GM18868 (cell line): ENCODE results near the gene PLXNA1.

Experiments
- ATAC-seq: cut with Tn5 transposase; IDR thresholded peaks from one replicate; pipeline ENCODE4 v1.9.1; 2021; ENCODE audit warnings: mild to moderate bottlenecking, moderate library complexity; ENCODE audit not compliant: unreplicated experiment

Gene PLXNA1

DNA sequence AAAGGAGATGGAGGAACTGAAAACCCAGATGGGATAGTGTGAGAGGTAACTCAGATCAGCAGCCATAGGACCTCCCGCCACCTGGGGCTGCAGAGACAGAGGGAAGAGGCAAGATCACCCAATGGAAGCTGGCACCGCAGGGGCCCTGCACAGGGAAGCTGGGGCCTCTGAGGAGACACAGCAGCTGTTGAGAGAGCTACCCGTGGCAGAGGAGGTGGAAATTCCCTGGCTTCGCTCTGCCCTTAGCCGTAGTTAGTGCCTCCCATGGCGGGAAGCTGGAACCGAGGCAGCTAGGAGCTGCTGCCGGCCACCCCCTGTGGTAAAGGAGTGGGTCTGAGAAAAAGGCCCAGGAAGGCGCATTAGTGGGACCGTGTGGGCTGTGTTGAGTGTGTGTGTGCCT, 18.0 kb upstream of the PLXNA1 start:
- ATAC-seq = no peak

DNA sequence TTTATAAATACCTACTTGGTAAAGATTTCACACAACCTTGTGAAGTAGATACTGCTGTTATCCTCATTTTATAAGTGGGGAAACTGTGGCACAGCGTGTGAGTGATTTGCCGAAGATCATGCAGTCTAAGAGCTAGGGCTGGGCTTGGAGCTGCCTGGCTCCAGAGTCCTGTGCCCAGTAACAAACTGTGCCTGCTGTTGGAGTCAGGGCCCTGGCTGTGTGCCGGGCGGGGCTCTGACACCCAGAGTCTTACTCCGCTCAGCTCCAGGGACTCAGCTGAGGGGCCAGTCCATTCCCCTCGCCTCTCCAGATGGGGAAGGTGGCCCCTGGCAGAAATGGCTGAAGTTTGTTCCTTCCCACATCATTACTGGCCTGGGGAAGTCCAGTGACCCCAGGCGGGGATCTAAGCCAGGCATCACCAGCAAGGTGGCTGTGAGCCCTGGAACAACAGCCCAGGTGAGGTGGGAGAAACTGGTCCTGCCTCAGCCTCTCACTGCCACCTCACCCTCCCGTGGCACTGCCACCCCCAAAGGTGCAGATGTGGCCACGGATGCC, 17.3 kb upstream of the PLXNA1 start:
- ATAC-seq = no peak

DNA sequence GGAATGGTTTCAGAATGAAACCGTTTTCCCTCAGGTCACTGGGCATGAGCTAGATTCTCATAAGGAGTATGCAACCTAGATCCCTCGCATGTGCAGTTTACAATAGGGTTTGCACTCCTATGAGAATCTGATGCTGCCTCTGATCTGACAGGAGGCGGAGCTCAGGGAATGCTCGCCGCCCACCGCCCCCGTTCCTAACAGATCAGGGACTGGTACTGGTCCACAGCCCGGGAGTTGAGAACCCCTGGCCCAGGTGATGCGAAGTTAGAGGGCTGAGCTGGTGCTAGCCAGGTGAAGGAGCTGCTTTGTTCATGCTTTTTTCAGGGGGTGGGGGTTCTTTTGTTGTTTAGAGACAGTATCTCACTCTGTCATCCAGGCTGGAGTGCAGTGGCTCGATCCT, 15.5 kb upstream of the PLXNA1 start:
- no peak for ATAC-seq

DNA sequence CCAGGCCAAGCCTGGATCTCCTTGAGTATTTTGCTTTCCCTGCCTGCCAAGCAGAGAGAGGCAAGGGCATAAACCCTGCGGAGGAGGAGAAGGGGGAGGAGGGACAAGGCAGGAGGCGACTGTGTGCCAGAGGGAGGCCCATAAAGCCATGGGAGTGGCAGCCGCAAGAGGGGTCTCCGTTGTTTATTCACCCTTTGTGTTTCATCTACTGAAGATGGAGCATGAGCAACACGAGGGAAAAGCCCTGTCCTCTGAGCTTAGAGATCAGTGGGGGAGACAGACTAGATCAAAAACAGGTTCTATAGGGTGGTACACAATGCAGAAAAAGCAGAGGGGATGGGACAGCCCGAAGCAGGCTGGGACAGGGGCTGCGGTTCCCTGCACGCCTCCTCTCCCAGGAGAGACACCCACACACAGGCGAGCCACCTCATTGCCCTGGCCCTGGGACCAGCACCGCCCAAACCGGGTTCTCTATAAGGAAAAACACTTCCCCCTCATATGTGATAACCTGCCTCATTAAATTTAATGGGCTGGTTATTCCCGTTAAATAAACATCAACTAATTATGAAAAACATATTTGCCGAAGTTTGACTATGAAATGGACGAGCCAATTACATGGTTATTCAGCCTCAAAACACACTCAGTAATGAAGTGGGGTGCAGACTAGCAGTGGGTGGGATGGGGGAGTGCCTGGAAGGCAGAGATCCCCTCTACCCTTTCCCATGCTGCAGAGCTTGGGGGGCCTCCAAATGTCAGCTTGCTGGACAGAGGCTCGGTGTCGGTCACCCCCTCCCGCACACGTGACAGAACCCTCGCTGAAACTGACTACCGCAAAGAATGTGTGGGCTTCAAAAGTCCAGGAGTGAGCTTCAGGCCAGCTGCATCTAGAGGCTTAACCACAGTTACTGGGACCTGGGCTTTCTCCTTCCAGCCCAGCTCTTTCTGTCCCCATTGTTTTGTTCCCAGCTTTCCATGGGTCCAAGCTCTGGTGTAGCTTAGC, 14.2 kb upstream of the PLXNA1 start:
- ATAC-seq = no peak

DNA sequence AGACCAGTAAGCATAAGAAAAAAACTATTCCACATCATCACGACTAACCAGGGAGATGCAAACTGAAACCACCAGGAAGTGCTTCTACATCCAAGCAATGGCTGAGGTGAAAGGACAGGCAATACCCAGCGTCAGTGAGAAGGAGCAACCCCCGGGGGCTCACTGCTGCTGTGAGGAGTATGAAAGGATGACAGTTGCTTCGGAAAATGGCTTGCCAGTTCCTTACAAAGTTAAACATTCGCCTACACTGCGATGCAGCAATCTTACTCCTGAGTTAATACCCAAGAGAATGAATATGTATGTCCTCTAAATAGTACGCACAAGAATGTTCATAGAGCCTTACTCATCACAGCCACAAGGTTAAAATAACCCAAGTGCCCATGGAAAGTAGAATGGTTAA, 13.3 kb upstream of the PLXNA1 start:
- no peak for ATAC-seq

DNA sequence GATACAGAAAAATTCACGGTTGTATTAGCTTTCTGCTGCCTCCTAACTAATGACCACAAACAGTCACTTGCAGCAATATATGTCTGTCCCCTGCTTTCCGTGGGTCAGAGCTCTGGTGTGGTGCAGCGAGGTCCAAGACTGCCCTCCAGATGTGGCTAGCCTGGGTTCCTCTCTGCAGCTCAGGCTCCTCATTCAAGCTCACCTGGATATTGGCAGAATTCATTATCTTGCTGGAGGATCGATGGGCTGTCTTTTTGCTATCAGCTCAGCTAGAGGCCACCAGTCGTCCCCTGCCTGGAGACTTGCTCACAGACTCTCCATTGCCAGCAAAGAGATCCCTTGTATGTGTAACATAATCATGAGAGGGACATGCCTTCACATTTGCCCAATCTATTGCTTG, 12.8 kb upstream of the PLXNA1 start:
- no peak for ATAC-seq

DNA sequence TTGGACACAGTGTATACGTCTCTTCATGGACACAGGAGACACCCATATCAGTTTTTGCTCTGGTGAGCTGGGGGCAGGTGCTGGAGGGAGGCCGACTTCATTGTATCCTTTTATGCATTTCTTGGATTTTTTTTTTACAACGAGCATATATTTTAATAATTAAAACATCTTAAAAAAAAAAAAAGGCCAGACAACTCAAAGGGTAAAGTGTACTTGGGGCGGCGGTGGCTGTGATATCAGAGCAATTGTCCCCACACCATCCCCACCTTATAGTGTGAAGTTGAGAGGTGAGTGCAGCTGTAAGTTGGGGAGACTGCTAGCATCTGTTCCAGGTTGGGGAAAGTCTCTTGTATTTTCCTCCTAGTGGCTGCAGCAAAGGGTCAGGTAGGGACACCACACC, 12.0 kb upstream of the PLXNA1 start:
- ATAC-seq = no peak

DNA sequence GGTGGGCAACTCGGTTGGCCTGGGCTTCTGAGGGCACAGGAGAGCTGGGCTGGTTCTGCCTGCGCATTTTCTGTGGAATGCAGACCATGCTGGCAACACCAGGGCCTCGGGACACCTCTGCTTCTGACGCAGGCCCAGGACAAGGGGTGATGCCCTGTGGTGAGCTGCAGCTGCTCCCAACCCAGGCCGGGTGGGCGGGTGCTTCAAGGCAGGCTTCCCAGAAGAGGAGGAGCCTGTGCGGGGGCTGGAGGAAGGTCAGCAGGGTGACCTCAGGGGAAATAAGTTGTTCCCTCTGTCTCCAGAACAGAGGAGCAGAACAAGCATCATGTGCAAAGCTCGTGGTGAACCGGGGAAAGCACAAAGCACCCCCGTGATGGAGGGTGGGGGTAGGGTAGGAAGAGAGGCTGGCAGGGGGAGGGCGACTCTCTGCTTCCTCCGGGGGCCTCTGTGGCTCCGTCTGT, 11.0 kb upstream of the PLXNA1 start:
- no peak for ATAC-seq

DNA sequence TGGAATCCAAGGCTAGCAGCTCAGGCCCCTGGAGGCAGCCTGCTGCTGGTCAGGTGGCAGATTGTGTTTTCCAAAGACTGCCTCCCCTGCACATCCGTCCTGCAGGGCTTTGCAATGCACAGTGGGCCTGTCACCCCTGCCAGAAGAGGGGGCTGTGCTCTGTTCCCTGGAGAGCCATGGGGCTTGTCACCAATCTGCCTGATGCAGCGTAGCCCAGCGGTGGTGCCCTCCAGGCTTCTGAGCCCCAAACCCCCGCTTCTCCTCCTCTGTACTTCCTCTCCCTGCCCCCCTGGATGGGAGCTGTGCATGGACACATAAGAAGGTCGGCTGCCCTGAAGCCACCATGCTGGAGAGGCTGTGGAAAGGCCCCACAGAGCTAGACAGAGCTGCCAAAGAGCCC, 10.0 kb upstream of the PLXNA1 start:
- no peak for ATAC-seq

DNA sequence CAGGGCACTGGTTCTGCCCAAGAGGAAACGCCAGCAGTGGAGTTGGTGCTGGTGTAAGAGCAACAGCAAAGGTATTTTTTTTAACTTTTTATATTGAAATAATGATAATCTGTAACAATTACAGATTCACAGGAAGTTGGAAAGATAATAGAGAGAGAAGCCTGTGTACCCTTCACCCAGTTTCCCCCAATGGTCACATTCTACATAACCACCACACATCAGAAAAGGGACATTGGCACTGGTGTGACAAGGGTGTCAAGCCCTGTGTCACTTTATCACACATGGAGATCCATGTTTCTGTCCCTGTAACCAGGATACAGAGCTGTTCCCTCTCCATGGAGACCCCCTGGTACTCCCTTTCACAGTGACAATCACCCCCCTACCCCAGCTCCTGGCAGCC, 9.1 kb upstream of the PLXNA1 start:
- no peak for ATAC-seq

DNA sequence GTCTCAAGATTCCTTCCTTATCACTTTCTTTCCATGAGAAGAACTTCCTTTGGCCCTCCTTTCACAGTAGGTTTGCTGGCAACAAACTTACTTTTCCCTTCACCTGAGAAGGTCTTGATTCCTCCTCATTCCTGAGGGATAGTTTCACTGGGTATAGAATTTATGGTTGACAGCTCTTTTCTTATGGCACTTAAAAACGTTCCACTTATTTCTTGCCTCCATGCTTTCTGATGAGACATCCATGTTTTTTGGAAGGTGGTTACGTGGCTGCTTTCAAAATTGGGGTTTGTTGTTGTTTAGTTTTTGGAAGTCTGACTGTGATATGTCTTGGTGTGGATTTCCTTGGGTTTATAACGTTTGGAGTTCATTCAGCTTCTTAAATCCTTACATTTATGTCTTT, 8.2 kb upstream of the PLXNA1 start:
- no peak for ATAC-seq

DNA sequence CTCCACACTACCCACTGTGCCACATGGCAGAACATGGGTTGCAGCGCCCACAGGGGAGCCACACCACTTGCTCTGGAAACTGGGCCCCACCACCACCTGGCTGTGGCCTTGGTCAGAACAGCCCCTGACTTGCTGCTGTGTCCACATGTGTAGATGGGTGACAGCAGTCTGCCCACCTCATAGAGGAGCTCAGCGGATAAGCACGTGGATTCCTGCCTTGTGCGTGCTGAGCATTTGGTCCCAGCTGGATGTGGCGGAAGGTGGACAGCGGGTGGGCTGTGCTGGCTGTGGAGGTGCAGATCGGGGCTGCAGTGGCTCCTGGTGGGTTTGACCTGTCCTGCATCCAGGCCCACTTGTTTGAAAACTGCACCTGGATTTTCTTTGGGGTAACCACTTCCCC, 6.0 kb upstream of the PLXNA1 start:
- no peak for ATAC-seq

DNA sequence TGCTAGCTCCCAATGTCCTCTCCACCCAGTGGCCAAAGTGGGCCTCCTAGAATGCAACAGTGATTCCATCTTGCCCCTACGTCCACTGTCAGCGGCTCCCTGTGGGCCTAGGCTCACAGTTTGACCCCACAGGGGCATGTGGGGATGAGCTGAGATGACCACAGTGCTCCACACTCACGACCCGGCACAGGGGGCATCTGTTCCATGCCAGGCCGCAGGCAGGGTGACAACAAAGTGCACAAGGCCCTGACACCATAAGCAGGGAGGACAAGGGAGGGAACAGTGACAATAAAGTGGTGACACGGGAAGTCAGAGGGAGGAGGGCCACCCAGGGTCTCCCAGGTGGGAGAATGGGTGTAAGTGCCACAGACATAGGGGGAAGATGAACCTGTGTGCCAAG, 5.1 kb upstream of the PLXNA1 start:
- ATAC-seq = no peak

DNA sequence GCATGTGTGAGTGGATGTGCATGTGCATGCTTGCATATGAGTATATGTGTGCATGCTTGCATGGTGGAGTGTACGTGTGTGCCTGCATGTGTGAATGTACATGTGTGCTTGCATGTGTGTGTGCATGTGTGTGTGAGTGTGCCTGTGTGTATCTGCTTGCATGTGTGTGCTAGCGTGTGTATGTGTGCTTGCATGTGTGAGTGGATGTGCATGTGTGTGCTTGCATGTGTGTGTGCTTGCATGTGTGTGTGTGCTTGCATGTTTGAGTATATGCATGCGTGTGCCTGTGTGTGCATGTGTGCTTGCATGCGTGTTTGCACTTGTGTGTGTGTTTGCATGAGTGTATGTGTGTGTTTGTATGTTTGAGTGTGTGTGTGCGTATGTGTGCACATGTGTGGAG, 4.6 kb upstream of the PLXNA1 start:
- no peak for ATAC-seq

DNA sequence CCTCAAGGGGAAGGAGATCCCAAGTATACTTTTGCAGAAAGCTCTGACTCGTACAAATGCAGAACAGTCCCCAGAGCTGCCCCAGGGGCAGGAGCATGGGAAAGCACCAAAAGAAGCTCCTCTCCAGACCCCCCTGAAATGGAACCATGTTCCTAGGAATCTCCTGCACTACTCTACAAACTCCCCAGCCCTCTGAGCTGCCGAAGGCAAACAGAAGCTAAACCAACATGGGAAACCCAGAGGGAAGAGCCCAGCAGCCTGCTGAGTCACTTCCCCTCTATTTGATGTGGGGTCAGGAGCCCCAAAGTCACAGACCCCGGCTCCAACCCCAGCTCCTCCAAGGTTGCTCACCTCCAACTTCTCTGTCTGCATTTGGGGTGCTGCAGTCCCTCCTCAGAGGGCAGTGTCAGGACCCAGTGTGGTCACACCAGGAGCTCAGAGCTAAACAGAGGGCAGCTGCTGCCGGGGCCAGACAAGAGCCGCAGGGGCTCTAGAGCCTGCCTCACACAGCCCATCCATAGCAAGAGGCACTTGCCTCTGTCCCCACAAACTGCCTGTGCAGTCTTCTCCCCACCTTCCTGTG, 3.8 kb upstream of the PLXNA1 start:
- no peak for ATAC-seq

DNA sequence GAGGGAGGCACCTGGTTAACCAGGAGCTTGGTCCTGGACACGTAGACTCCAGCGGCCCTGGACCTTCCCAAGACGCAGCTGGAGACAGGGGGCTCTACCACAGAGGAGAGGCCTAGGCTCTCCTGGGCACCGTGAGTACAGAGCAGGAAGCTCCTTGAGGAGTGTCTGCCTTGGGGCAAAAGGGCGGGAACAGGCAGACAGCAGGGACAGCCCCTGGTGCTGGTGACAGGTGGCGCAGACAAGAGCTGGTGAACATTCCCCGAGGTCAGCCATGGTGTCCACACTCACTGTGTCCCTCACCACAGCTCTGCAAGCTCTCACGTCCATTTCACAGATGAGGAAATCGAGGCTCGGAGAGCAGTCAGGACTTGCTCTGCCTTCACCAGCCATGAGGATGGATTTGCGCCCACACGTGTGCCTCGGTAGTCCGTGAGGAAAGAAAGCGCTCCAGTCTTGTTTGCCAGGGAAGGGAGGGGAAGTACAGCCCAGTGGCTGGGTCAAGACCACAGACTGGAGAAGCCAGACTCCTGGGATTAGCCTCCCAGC, 2.6 kb upstream of the PLXNA1 start:
- ATAC-seq = no peak

DNA sequence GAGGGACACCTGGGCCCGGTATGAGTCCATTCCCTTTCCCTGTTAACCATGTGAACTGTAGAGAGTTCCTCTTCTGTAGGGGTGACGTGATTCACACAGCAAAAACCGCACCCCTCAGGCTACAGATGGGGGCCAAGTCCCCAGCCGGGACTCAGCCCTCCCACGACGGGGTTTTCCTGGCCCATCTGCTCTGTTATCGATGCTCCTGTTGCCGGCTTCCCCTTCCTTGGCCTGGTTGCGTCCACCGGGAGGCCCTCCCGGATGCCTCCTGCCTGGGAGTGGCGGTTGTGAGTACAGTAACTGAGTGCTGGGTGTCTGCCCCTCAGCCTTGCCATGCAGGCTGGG, 817 bp upstream of the PLXNA1 start:
- peak; percentile 44 for ATAC-seq

DNA sequence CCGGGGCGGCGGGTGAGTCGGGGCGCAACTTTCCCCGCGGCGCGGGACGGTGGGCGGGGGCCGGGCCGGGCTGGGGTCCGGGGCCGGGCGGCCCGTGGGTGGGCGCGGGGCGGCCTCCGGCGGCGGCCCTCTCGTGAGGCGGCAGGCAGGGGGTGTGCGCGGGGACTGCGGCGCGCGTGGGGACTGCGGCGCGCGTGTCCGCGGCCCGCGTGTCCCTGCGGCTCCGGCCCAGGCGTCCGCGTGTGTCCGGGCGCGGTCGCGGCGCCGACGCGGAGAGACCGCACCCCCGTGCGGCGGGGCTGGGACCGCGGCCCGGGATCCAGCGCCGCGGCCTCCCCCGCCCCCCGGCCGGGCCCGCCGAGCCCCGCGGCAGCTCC, 349 bp downstream of the PLXNA1 start:
- ATAC-seq = no peak

DNA sequence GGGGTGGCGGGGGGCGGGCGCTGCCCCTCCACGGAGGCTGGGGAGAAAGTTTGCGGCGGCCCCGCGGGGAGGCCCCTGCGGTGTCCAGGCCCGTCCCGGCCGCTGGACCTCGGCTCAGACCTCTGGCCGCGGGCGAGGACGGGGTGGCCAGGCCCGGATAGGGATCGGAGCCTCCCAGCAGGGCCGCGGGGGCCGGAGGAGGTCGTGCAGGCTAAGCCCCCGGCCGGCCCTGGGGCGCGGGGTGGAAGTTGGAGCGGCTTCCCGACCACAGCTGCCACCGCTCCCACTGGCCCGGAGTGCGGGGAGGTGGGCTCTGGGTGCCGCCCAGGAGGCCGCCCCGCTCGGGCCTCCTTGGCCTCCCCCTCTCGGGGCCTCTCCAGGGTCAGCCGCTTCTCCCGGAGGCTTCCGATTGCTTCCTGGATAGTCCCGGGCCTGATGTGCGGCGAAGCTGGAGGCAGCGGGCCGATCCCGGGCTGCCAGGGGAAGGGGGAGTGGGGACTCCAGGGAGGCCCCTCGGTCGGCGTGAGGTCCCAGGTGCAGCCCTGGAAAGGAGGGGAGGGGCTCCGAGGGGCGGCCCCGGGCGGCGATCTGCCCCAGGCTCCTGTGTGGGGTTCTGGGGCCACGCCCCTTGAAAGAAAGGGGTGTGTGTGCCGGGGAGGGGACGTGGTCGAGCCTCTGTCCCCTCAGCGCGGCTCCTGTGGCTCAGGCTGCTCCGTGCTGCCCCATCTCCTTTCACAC, 907 bp downstream of the PLXNA1 start:
- ATAC-seq = no peak

DNA sequence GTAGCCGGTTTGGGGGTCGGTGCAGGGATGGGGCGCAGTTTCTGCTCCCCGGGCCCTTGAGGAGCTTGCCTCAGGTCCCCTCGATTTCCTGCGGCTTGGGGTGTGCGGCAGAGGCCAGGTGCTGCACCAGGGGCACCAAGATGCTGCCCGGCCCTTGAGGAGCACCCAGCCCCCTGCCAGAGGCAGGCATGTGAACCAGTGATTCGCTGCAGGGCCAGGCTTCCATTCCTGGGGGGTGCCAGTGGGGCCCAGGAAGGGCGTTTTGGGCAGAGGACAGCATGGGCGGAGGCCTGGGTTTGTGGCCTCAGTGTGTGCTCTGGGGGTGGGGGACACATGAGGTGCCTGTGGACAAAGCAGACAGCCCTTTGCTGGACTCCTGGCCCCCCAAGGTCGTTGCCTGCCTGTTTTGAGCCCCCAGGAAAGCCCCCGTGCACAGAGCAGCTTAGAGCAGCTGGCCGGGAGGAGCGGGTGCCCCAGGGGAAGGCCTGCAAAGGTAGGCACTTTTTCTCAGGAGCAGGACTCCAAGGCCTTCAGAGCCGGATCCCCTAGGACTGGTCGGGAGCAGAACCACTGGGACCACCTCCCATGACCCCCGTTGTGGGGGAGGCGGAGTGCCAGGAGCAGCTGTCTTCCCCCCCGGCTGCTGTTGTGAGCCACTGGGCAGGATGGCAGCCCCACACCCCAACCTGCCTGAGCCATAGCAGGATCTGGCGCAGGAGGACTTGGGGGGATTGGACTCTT, 1.6 kb downstream of the PLXNA1 start:
- ATAC-seq = no peak
